HL-60 (cell line): ENCODE results near the gene SMIM24.

Experiments used
- DNase-seq, 2 experiments: peaks; one replicate each; pipeline ENCODE4 v3.0.0-alpha.2; 2010 to 2020; ENCODE audit warnings: low read depth in 1 of 2, low spot score in 1 of 2
- H3K27ac ChIP-seq: fragments of 250-450 bp; sonication (Bioruptor Pico); replicated peaks from 2 replicates; pipeline ENCODE4 v1.5.1; 2020; ENCODE audit warnings: mild to moderate bottlenecking, moderate library complexity
- H3K27me3 ChIP-seq: fragments of 250-450 bp; sonication (Bioruptor Pico); 2 replicates; pipeline ENCODE4 v1.5.1; 2021; ENCODE audit warnings: mild to moderate bottlenecking, moderate library complexity; ENCODE audit not compliant: insufficient read depth, poor library complexity, severe bottlenecking
- H3K4me3 ChIP-seq: replicated peaks from 2 replicates; pipeline ENCODE4 v1.5.1; 2011; ENCODE audit warnings: mild to moderate bottlenecking, control low read depth, low read length; ENCODE audit not compliant: insufficient read depth
- GABPA ChIP-seq: IDR thresholded peaks from 2 replicates; pipeline ENCODE4 v1.6.1; 2012; ENCODE audit warnings: low read depth
- POLR2AphosphoS5 ChIP-seq: IDR thresholded peaks from 2 replicates; pipeline ENCODE4 v1.6.1; 2012; ENCODE audit warnings: low read depth
- SPI1 ChIP-seq: IDR thresholded peaks from 2 replicates; pipeline ENCODE4 v1.6.1; 2012; ENCODE audit warnings: low read depth, mild to moderate bottlenecking, borderline replicate concordance
- TF ChIP-seq, protein P1 (sequence below): IDR thresholded peaks from 2 replicates; pipeline ENCODE4 v1.6.1; 2012; ENCODE audit warnings: low read depth; ENCODE audit not compliant: insufficient replicate concordance
- TF ChIP-seq, protein P2 (sequence below): IDR thresholded peaks from one replicate; pipeline ENCODE4 v1.5.1; 2011; ENCODE audit warnings: low read length, control low read depth, inconsistent platforms; ENCODE audit not compliant: insufficient read depth

Gene SMIM24

DNA sequence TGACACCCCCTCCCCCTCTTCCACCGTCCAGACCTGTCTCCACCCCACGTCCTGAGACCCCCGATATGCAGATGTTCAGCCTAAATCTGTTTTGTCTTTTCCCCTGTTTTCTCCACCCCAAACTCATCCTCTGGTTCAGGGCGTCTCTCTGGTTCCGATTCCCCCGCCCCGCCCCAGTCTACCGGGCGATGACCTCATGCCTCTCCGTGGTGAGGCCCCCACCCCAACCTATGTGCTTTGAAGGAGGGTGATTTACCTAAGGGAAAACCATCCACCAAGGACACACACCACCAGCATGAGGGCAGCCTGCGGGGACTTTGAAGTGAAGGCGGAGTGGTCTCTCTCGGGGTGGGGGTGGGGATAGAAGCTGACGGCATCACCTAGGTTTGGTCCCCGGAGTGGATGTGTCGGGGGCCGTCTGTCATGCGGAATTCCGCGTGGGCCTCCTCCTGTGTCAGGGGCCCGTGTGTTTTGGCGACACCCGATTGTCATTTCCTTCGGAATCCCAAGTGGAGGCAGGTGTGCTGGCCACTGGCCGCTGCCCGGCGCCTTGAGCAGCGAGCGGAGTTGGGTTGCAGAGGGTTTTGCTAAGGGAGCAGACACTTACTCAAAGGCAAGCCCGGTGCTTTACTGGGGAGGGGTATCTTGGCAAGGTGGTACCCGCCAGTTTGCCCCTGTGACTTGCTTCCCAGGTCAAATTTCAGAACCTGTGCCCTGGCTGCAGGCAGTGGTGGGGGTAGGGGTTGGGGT, 27.2 kb upstream of the SMIM24 start:
- no peaks in the 10 kb centered on the region for H3K27me3 ChIP-seq
- H3K4me3 ChIP-seq: peak overlapping the region; percentile 76
- DNase-seq: no peak
- TF ChIP-seq SPI1: no peak
- TF ChIP-seq POLR2AphosphoS5: no peak
- TF ChIP-seq, protein P1, sequence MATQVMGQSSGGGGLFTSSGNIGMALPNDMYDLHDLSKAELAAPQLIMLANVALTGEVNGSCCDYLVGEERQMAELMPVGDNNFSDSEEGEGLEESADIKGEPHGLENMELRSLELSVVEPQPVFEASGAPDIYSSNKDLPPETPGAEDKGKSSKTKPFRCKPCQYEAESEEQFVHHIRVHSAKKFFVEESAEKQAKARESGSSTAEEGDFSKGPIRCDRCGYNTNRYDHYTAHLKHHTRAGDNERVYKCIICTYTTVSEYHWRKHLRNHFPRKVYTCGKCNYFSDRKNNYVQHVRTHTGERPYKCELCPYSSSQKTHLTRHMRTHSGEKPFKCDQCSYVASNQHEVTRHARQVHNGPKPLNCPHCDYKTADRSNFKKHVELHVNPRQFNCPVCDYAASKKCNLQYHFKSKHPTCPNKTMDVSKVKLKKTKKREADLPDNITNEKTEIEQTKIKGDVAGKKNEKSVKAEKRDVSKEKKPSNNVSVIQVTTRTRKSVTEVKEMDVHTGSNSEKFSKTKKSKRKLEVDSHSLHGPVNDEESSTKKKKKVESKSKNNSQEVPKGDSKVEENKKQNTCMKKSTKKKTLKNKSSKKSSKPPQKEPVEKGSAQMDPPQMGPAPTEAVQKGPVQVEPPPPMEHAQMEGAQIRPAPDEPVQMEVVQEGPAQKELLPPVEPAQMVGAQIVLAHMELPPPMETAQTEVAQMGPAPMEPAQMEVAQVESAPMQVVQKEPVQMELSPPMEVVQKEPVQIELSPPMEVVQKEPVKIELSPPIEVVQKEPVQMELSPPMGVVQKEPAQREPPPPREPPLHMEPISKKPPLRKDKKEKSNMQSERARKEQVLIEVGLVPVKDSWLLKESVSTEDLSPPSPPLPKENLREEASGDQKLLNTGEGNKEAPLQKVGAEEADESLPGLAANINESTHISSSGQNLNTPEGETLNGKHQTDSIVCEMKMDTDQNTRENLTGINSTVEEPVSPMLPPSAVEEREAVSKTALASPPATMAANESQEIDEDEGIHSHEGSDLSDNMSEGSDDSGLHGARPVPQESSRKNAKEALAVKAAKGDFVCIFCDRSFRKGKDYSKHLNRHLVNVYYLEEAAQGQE: no peak
- no peak for TF ChIP-seq GABPA
- TF ChIP-seq, protein P2, sequence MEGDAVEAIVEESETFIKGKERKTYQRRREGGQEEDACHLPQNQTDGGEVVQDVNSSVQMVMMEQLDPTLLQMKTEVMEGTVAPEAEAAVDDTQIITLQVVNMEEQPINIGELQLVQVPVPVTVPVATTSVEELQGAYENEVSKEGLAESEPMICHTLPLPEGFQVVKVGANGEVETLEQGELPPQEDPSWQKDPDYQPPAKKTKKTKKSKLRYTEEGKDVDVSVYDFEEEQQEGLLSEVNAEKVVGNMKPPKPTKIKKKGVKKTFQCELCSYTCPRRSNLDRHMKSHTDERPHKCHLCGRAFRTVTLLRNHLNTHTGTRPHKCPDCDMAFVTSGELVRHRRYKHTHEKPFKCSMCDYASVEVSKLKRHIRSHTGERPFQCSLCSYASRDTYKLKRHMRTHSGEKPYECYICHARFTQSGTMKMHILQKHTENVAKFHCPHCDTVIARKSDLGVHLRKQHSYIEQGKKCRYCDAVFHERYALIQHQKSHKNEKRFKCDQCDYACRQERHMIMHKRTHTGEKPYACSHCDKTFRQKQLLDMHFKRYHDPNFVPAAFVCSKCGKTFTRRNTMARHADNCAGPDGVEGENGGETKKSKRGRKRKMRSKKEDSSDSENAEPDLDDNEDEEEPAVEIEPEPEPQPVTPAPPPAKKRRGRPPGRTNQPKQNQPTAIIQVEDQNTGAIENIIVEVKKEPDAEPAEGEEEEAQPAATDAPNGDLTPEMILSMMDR: no peak
- H3K27ac ChIP-seq: no peak overlapping the region

DNA sequence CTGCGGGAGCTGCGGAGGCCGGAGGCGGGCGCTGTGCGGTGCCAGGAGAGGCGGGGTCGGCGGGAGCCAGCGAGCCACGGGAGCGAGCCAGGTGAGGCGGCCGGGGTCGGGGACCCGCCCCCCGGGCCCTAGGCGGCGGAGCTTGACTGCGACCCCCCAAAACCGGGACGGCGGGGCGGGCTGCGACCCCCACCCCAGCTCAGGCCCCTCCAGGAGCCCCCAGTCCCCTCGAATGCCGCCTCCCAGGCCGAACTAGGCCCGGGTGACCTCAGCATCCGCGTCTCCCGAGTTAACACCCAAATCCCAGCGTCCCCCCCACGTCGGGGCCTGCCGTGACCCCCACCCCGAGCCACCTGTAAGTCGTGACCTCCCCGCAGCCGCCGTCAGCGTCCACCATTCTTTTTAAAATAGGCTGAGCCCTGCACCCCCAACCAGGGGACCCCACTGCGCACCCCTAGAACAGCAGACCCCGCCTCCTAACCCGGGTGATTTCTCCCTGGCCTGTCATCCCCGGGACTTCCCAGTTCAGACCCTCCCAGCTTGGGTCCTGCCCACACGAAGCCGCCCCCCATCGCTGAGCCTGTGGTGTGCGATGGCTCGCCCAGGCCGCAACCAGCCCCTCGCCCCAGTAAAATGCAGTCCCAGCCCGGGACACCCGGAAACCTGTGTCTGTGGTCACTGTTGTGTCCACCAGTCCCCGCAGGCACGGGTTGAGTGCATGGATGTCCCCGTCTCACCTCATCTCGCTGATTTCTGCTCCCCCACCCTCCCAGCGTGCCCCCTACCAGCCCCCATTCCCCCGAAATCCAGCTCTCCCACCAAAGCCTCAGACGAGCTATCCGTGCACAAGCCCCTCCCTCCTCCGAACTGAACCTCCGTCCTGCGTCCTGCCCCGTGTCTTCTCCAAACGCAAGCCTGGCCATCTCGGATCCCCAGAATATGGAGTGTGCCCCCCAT, 26.3 kb upstream of the SMIM24 start:
- Histone ChIP-seq H3K27me3 (no peaks in the 10 kb centered on the region), H3K4me3 (peak overlapping the region; percentile 76), H3K27ac (peak overlapping the region; percentile 68)
- no peak for TF ChIP-seq SPI1
- TF ChIP-seq, protein P1: no peak
- DNase-seq: peak in 1 of 2 experiments; percentile 5

DNA sequence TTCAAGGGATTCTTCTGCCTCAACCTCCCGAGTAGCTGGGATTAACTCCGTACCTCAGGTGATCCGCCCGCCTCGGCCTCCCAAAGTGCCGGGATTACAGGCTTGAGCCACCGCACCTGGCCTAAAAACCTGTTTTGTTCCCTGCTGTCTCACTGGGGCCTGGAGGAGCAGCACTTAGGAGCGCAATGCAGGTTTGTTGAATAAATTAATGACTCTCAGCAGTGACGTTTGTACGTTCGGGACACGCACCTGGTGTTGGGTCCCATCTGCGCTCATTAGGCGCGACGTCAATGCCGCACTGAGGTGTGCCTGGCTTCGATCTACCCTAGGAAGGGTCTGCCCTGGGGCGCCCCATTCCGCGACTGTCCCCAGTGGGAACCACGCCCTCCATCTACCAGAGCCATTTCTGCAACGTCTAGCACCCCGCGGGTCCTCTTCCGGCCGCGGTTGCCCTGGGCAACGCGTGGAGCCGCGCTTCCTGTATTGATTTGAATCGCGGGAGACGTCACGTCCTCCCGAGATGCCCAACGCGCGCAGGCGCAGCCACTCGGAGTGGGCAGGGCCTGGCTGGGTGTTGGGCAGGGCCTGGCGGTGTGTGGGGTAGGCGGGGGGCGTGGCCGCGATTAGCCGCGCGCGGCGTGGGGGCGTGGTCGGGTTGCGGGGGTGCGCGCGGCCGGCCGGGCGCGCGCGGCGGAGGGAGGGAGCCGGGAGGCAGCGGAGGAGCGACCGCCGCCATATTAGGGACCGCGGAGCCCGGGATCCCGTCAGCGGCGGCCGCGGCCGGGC, 25.5 kb upstream of the SMIM24 start, which contains the start of gene FZR1:
Gene FZR1, plus strand, starts transcription at position 714 of the 786 bp plus-strand sequence. CDS start 16,679 bp downstream, outside the sequence.
- no peaks in the 10 kb centered on the region for H3K27me3 ChIP-seq
- peak; percentile 95 to 99 for DNase-seq
- TF ChIP-seq, protein P2: no peak
- TF ChIP-seq POLR2AphosphoS5 (peak; percentile 57), GABPA (peak; percentile 68), SPI1 (peak; percentile 54; the same call in 1 of the 2 replicates)
- TF ChIP-seq, protein P1: no peak
- H3K27ac ChIP-seq: peak within 1 kb of the TSS; percentile 91
- peak within 1 kb of the TSS; percentile 76 for H3K4me3 ChIP-seq
